ENCODE data around the gene GLI2. TPM values are rescaled to one million over a fixed set of nuclear protein-coding genes. Genes with fewer than 3 reads are reported as not detected.

The GLI2 gene
- total RNA-seq, 1 experiment from 2014 or later, result 3.4 TPM

DNA sequence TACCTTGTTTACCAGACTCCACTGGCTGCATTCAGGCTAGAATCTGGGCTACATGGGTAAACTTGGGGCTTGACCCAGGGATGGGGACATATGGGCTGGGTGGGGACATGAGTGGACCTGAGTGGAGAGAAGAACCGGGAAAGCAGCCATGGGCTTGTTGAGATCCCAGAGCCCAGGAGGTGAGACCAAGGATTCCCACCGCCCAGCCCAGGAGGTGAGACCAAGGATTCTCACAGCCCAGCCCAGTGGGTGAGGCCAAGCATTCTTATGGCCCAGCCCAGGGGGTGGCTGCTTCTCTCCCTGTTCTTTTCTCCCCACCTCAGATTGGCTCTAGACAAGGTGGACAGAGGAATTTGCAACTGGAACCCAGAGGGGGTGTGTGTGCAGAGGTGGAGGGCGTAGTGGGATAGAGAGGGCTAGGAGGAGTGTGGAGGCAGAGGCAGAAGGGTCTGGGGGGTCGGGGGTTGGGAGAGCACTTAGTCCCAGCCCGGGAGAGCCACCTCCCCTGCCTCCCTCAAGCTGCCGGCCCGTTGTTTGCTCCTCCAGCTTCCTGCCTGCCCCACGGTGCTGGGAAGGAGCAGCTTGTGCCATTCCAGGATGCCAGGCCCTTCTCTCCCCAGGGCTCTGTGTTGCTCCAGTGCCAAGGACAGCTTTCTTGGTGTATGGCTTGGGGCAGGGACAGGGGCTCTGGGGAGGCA is 25.6 kb downstream of the GLI2 start:
- DNase-seq (ENCODE audit: low read depth, low spot score), result no peak
- intact Hi-C loops (cut with micrococcal nuclease), result no loop called here
- no peaks in the 10 kb centered on the region for H4K20me1 ChIP-seq (ENCODE audit: insufficient read depth)
- no peak overlapping the region for H3K27ac ChIP-seq (ENCODE audit: low read depth, low read length)
- RAD21 ChIA-PET (ENCODE audit: low non-redundant PET in 1 of 2, low total read pairs in 2 of 2, uncharacterized antibody in 2 of 2, unreplicated experiment in 2 of 2), result no interaction called here
- H3K9me3 ChIP-seq (ENCODE audit: control insufficient read depth in 1 of 2, insufficient read depth in 1 of 2, low read depth in 1 of 2, low read length in 2 of 2), result no peaks in the 10 kb centered on the region
- peaks cover 0 to 11% of the 10 kb centered on the region in 2 experiments; a peak in 3 of 4 replicates for H3K4me1 ChIP-seq (ENCODE audit: control insufficient read depth in 1 of 2, insufficient read depth in 2 of 2, low read length in 2 of 2)
- no peak overlapping the region for H3K4me3 ChIP-seq (replicated peaks in 1 of 2; ENCODE audit: low read depth in 1 of 2, low read length in 2 of 2)
- CTCF ChIA-PET, result no interaction called here
- H3K4me2 ChIP-seq (ENCODE audit: low read length), result no peak overlapping the region
- no peak overlapping the region for H2AFZ ChIP-seq (ENCODE audit: low read depth, low read length, poor library complexity, severe bottlenecking)
- POLR2A ChIA-PET, result no interaction called here
- no peaks in the 10 kb centered on the region for H3K36me3 ChIP-seq (ENCODE audit: control insufficient read depth in 1 of 2, insufficient read depth in 2 of 2, low read length in 2 of 2)
- H3K27me3 ChIP-seq (ENCODE audit: insufficient read depth, low read length), result no peaks in the 10 kb centered on the region
- H3K9me2 ChIP-seq (ENCODE audit: insufficient read depth), result no peaks in the 10 kb centered on the region
- no peak overlapping the region for H3K9ac ChIP-seq (ENCODE audit: low read length)
- ATAC-seq, result no peak
- H3K79me2 ChIP-seq (ENCODE audit: insufficient read depth, low read length), result no peaks in the 10 kb centered on the region
- BruUV-seq (replicated peaks), result no TSS peak
- no peak for TF ChIP-seq POLR2A (IDR thresholded peaks at IDR 0.05; ENCODE audit: borderline replicate concordance, extremely low read depth, insufficient read depth, insufficient read length)
- no peak for TF ChIP-seq MAX (IDR thresholded peaks at IDR 0.05)
- TF ChIP-seq ELF1 (IDR thresholded peaks at IDR 0.05; ENCODE audit: borderline replicate concordance, low read depth), result no peak
- no peak for TF ChIP-seq JUND (IDR thresholded peaks at IDR 0.05)

GRCh38 chr2:120761911-120762310 is 26.2 kb downstream of the GLI2 start:
- Histone ChIP-seq H3K9ac (ENCODE audit: low read length) (no peak overlapping the region), H3K27ac (ENCODE audit: low read depth, low read length) (no peak overlapping the region), H3K4me2 (ENCODE audit: low read length) (no peak overlapping the region), H4K20me1 (ENCODE audit: insufficient read depth) (no peaks in the 10 kb centered on the region), H3K4me1 (ENCODE audit: control insufficient read depth in 1 of 2, insufficient read depth in 2 of 2, low read length in 2 of 2) (peaks cover 0 to 11% of the 10 kb centered on the region in 2 experiments; a peak in 3 of 4 replicates), H3K9me2 (ENCODE audit: insufficient read depth) (no peaks in the 10 kb centered on the region), H3K36me3 (ENCODE audit: control insufficient read depth in 1 of 2, insufficient read depth in 2 of 2, low read length in 2 of 2) (no peaks in the 10 kb centered on the region), H3K27me3 (ENCODE audit: insufficient read depth, low read length) (no peaks in the 10 kb centered on the region), H3K4me3 (replicated peaks in 1 of 2; ENCODE audit: low read depth in 1 of 2, low read length in 2 of 2) (no peak overlapping the region), H3K9me3 (ENCODE audit: control insufficient read depth in 1 of 2, insufficient read depth in 1 of 2, low read depth in 1 of 2, low read length in 2 of 2) (no peaks in the 10 kb centered on the region), H3K79me2 (ENCODE audit: insufficient read depth, low read length) (no peaks in the 10 kb centered on the region), H2AFZ (ENCODE audit: low read depth, low read length, poor library complexity, severe bottlenecking) (no peak overlapping the region)
- POLR2A ChIA-PET, result no interaction called here
- no peak for ATAC-seq
- no TSS peak for BruUV-seq (replicated peaks)
- RAD21 ChIA-PET (ENCODE audit: low non-redundant PET in 1 of 2, low total read pairs in 2 of 2, uncharacterized antibody in 2 of 2, unreplicated experiment in 2 of 2), result no interaction called here
- no peak for DNase-seq (ENCODE audit: low read depth, low spot score)
- no peak for TF ChIP-seq FOSL1 (IDR thresholded peaks at IDR 0.05; ENCODE audit: low read depth)
- TF ChIP-seq, protein P1, sequence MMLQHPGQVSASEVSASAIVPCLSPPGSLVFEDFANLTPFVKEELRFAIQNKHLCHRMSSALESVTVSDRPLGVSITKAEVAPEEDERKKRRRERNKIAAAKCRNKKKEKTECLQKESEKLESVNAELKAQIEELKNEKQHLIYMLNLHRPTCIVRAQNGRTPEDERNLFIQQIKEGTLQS (IDR thresholded peaks at IDR 0.05), result no peak
- TF ChIP-seq EGR1 (IDR thresholded peaks at IDR 0.05; ENCODE audit: low read depth), result no peak
- TF ChIP-seq ZNF274 (IDR thresholded peaks at IDR 0.05; ENCODE audit: low read depth, low read length), result no peak
- TF ChIP-seq ZBTB33 (IDR thresholded peaks at IDR 0.05; ENCODE audit: extremely low read depth, insufficient replicate concordance, low read length), result no peak
- CTCF ChIA-PET, result no interaction called here
- intact Hi-C loops (cut with micrococcal nuclease), result no loop called here

Measured in HCT116 (cell line).